Pancreas (tissue), 10 donors: ENCODE measurements around the gene SUSD5. TPM values are rescaled to one million over a fixed set of nuclear protein-coding genes. Genes with fewer than 3 reads are reported as not detected.

Experiments used
- ATAC-seq, 4 donors: fragments of 200-7000 bp; cut with Tn5 transposase; one replicate each; pipeline versions ENCODE4 v1.8.0 to v1.9.1; 2020; ENCODE audit warnings: mild to moderate bottlenecking in 4 of 4, moderate library complexity in 4 of 4
- DNase-seq, 6 donors: peaks; one replicate each; pipeline ENCODE4 v3.0.0-alpha.2; 2020
- FAIRE-seq: peaks from 2 replicates; lab custom pipeline; 2012; peaks lifted over from hg19 to GRCh38; lab: Jason Lieb, UNC
- H3K27ac ChIP-seq, 4 donors: fragments of 200-600 bp; sonication (generic); 1 replicate in 3 of 4; 2 replicates in 1 of 4; pipeline versions ENCODE4 v1.5.0 to v1.8.0; 2020
- H3K27me3 ChIP-seq, 4 donors: fragments of 200-600 bp; one replicate each; pipeline ENCODE4 v1.8.0; 2021
- H3K36me3 ChIP-seq, 3 donors: fragments of 200-600 bp; sonication (generic) in 1 of 3; one replicate each; pipeline versions ENCODE4 v1.5.0 to v1.8.0; 2020 to 2021
- H3K4me1 ChIP-seq, 3 donors: fragments of 200-600 bp; one replicate each; pipeline ENCODE4 v1.8.0; 2021
- H3K4me3 ChIP-seq, 4 donors: fragments of 200-600 bp; sonication (generic) in 2 of 4; one replicate each; pipeline versions ENCODE4 v1.5.0 to v1.8.0; 2020 to 2021
- H3K9me3 ChIP-seq, 4 donors: fragments of 200-600 bp; one replicate each; pipeline ENCODE4 v1.8.0; 2021
- CTCF ChIP-seq, 4 donors: fragments of 200-600 bp; sonication (generic) in 3 of 4; IDR thresholded peaks; one replicate each; pipeline versions ENCODE4 v1.5.0 to v1.8.0; 2021; ENCODE audit warnings: antibody characterized with exemption in 4 of 4
- WGBS, 2 donors: extraction: QIAGEN DNeasy Blood & Tissue Kit; methylation state at CpG; one replicate each; pipeline ENCODE4 v1.1.7; 2013; 5-methylcytosine and 5-hydroxymethylcytosine counted together
- intact Hi-C, 3 donors: fragments of 100-400 bp; cut with DNase I; formaldehyde crosslinking; loops; one replicate each; pipeline versions ENCODE4 v1.11.1 to v1.14.2; 2022
- polyA plus RNA-seq, 2 donors: library from polyadenylated mRNA; stranded (reverse); fragments of 200-250 nt; gene quantifications; one replicate each; pipeline ENCODE4 v1.2.3, GENCODE V29; 2013
- total RNA-seq, 6 donors: library from RNA; stranded (reverse); fragmentation: NEBNext Ultra II Directional in 4 of 6; extraction: Animal tissue kit (Norgen Biotek cat#: 25700) in 4 of 6; gene quantifications; one replicate each; pipeline versions ENCODE4 v1.2.1 to v1.2.4, GENCODE V29; 2021 to 2023
- donor health status: healthy with polysubstance abuse.
- donor health status: DM: no; HTN: no; CAD: no; lungs with moderate emphysema.
- donor health status: DM: no; HTN: no; CAD: no.
- donor health status: control.
- donor health status: control.
- donor health status: Bipolar disorder and iron deficiency.
- donor health status: DM: yes; HTN: yes; CAD: no.
- donor health status: DM: no; HTN: no; CAD: no.
- donor health status: DM: no; HTN: no; CAD: no.
- donor health status: DM: yes; HTN: yes; CAD: no.

The SUSD5 gene
- total and polyA plus RNA-seq, 8 donors = 0.05 to 0.54 (median 0.21) TPM

DNA sequence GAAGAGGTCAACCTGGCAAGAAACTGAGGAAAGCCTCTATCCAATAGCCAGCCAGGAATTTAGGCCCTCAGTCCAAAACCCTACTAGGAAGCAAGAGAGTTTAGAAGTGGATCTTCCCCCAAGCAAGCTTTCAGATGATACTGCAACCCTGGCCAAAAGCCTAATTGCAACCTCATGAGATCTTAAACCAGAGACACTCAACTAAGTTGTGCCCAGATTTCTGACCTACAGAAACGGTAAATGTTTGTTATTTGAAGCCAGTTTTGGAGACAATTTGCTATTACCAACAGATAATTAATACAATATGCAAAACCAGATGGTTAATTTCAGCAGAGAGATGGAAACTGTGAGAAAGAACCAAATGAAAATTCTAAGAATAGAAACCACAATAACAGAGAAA is 21.7 kb upstream of the SUSD5 start:
- intact Hi-C loops = no loop called here
- Histone ChIP-seq H3K36me3 (no peaks in the 10 kb centered on the region), H3K27ac (no peak overlapping the region), H3K4me1 (no peaks in the 10 kb centered on the region), H3K9me3 (no peaks in the 10 kb centered on the region), H3K27me3 (no peaks in the 10 kb centered on the region), H3K4me3 (no peak overlapping the region)
- TF ChIP-seq CTCF (IDR thresholded peaks at IDR 0.05) = no peak
- FAIRE-seq (no peak), ATAC-seq (no peak), DNase-seq (no peak)
- WGBS, 2 donors = 40 to 55% methylated on average over 1 of the region's 1 CpG

GRCh38 chr3:33238923-33239322 is 20.3 kb upstream of the SUSD5 start:
- DNase-seq (no peak), ATAC-seq (no peak), FAIRE-seq (no peak)
- Histone ChIP-seq H3K4me3 (no peak overlapping the region), H3K4me1 (no peaks in the 10 kb centered on the region), H3K27me3 (no peaks in the 10 kb centered on the region), H3K36me3 (no peaks in the 10 kb centered on the region), H3K27ac (no peak overlapping the region), H3K9me3 (no peaks in the 10 kb centered on the region)
- TF ChIP-seq CTCF (IDR thresholded peaks at IDR 0.05) = no peak
- intact Hi-C loops = no loop called here
- whole genome bisulfite sequencing, 2 donors = 86 to 89% methylated on average over 1 of the region's 1 CpG

- Histone ChIP-seq H3K27ac (no peak overlapping the region), H3K4me1 (no peaks in the 10 kb centered on the region), H3K9me3 (no peaks in the 10 kb centered on the region), H3K4me3 (no peak overlapping the region), H3K27me3 (no peaks in the 10 kb centered on the region), H3K36me3 (no peaks in the 10 kb centered on the region)
- intact Hi-C loops = no loop called here
- TF ChIP-seq CTCF (IDR thresholded peaks at IDR 0.05) = no peak
- WGBS, 2 donors = 72 to 78% methylated on average over 4 of the region's 4 CpGs
- no peak for DNase-seq
- no peak for ATAC-seq
- FAIRE-seq = no peak
Observed at GRCh38 chr3:33237439-33237838, 18.8 kb upstream of the SUSD5 start.

DNA sequence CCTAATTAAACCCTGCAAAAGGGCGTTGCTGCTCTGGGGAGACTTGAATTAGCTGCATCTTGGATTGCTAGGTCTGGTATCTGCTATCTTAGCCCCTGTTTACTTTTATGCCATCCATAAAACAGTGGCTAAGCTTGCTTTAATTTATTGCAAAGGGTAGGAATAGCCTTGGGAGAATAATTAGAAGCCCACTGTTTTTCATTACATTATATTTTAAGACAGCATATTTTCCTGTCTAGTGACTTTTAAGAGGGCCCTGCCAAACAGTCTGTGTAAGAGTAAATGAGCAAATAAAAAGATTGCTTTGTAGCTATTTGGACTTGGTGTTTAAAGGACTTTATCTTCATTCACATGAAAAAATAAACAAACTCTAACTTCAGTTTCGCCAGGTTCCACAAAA is 17.4 kb upstream of the SUSD5 start:
- intact Hi-C loops = no loop called here

GRCh38 chr3:33233884-33234283 is 15.3 kb upstream of the SUSD5 start:
- Histone ChIP-seq H3K4me3 (no peak overlapping the region), H3K4me1 (no peaks in the 10 kb centered on the region), H3K27me3 (no peaks in the 10 kb centered on the region), H3K9me3 (no peaks in the 10 kb centered on the region), H3K27ac (no peak overlapping the region), H3K36me3 (no peaks in the 10 kb centered on the region)
- no peak for FAIRE-seq
- TF ChIP-seq CTCF (IDR thresholded peaks at IDR 0.05) = no peak
- WGBS, 2 donors = 74 to 84% methylated on average over 1 of the region's 1 CpG
- ATAC-seq = no peak
- intact Hi-C loops = no loop called here
- DNase-seq = no peak

More for the DNA sequence above, 17.4 kb upstream of the SUSD5 start:
- H3K4me3 ChIP-seq = no peak overlapping the region
- H3K27me3 ChIP-seq = no peaks in the 10 kb centered on the region
- no peak for DNase-seq
- 45 to 52% methylated on average over 2 of the region's 2 CpGs for WGBS, 2 donors
- H3K27ac ChIP-seq = no peak overlapping the region
- TF ChIP-seq CTCF (IDR thresholded peaks at IDR 0.05) = no peak
- no peaks in the 10 kb centered on the region for H3K9me3 ChIP-seq
- ATAC-seq = no peak
- H3K4me1 ChIP-seq = no peaks in the 10 kb centered on the region
- FAIRE-seq = no peak
- H3K36me3 ChIP-seq = no peaks in the 10 kb centered on the region
